PFSK-1 (cell line): Measurements from ENCODE around the gene MYBBP1A.

Source experiments
- FOXP2 ChIP-seq: optimal IDR thresholded peaks from 2 replicates; pipeline ENCODE3; 2011; ENCODE audit warnings: borderline replicate concordance, control low read depth, inconsistent platforms; ENCODE audit not compliant: insufficient read depth; ENCODE audit errors: extremely low read length, extremely low read depth
- POLR2AphosphoS5 ChIP-seq: IDR thresholded peaks from 2 replicates; pipeline ENCODE4 v1.6.1; 2012; ENCODE audit warnings: low read depth, mild to moderate bottlenecking, control low read depth, low read length, moderate library complexity
- SIN3A ChIP-seq: IDR thresholded peaks from 2 replicates; pipeline ENCODE4 v1.6.1; 2012; ENCODE audit warnings: mild to moderate bottlenecking, low read length, moderate library complexity, borderline replicate concordance; ENCODE audit not compliant: insufficient read depth
- TAF1 ChIP-seq: IDR thresholded peaks from 2 replicates; pipeline ENCODE4 v1.6.1; 2012; ENCODE audit warnings: low read length, control low read depth, borderline replicate concordance; ENCODE audit not compliant: insufficient read depth
- TF ChIP-seq, protein P1 (sequence below), 2 experiments: IDR thresholded peaks; 2 replicates each; pipeline versions ENCODE4 v1.6.1 to v1.8.0; 2011 to 2012; ENCODE audit warnings: low read depth in 2 of 2, low read length in 2 of 2, control low read depth in 1 of 2, inconsistent platforms in 1 of 2, mild to moderate bottlenecking in 1 of 2, moderate library complexity in 1 of 2; ENCODE audit not compliant: insufficient read depth in 1 of 2

DNA sequence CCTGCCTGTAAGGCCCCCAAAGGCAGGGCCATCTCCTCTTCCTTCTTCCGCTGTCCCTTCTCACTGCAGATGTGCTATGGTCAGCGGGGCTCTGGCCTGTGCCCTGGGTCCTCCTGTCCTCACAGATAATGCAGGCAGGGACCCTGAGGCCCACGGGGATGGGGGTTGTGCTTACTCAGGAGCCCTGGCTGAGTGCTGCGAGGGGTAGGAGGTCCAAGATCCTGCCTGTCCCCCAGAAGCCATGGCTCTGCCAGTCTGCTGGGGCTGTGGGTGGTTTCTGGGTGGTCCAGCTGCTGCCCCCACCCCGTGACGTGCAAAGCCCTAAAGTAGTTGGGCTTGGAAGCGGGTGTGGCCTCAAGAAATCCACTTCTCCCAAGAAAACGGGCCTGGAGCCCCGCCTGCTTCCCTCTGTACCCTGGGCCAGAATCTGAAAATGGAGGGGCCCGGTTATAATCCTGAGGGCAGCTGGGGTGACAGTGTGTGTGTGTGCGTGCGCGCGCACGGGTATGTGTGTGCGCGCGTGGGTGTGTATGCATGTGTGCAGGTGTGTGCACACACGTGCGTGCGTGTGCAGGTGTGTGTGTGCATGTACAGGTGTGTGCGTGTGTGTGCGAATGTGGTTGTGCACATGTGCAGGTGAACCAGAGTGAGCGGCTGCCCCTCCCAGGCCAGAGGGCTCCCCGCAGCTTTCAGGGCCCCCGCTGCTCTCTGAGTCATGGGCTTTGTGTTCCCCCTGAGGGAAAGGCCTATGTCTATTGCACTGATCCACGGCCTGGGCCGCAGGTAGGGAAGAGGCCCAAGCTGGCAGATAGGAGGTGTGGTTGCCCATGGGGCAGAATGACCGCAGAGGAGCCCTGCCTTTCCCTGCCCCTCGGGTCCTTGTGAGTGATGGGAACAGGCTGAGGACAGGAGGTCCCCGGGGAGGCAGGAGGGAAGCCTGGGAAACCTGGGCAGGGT is 42.8 kb downstream of the MYBBP1A start:
- TF ChIP-seq, protein P1, sequence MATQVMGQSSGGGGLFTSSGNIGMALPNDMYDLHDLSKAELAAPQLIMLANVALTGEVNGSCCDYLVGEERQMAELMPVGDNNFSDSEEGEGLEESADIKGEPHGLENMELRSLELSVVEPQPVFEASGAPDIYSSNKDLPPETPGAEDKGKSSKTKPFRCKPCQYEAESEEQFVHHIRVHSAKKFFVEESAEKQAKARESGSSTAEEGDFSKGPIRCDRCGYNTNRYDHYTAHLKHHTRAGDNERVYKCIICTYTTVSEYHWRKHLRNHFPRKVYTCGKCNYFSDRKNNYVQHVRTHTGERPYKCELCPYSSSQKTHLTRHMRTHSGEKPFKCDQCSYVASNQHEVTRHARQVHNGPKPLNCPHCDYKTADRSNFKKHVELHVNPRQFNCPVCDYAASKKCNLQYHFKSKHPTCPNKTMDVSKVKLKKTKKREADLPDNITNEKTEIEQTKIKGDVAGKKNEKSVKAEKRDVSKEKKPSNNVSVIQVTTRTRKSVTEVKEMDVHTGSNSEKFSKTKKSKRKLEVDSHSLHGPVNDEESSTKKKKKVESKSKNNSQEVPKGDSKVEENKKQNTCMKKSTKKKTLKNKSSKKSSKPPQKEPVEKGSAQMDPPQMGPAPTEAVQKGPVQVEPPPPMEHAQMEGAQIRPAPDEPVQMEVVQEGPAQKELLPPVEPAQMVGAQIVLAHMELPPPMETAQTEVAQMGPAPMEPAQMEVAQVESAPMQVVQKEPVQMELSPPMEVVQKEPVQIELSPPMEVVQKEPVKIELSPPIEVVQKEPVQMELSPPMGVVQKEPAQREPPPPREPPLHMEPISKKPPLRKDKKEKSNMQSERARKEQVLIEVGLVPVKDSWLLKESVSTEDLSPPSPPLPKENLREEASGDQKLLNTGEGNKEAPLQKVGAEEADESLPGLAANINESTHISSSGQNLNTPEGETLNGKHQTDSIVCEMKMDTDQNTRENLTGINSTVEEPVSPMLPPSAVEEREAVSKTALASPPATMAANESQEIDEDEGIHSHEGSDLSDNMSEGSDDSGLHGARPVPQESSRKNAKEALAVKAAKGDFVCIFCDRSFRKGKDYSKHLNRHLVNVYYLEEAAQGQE (IDR thresholded peaks at IDR 0.05; ENCODE audit: insufficient read depth in 1 of 2, low read depth in 2 of 2, low read length in 2 of 2): no peak
- TF ChIP-seq POLR2AphosphoS5 (no peak), SIN3A (no peak), TAF1 (no peak), FOXP2 (no peak)
